Thyroid gland (tissue), 4 donors: Measurements from ENCODE around the gene SYT1. TPM values are rescaled to one million over a fixed set of nuclear protein-coding genes. Genes with fewer than 3 reads are reported as not detected.
A peak's percentile ranks its signal among the peaks of the same experiment; 100 is the strongest.

Experiments used
- DNase-seq, 2 donors: peaks; one replicate each; pipeline ENCODE4 v3.0.0-alpha.2; 2019
- H3K27ac ChIP-seq, 3 donors: fragments of 200-600 bp; sonication (generic); 1 replicate in 2 of 3; 2 replicates in 1 of 3; pipeline ENCODE4 v1.5.1; 2016 to 2019; ENCODE audit warnings: mild to moderate bottlenecking in 1 of 3, moderate library complexity in 1 of 3
- H3K27me3 ChIP-seq: fragments of 200-600 bp; sonication (generic); one replicate; pipeline ENCODE4 v1.5.1; 2019
- H3K36me3 ChIP-seq, 2 donors: fragments of 200-600 bp; sonication (generic); one replicate each; pipeline ENCODE4 v1.5.1; 2016 to 2019
- H3K4me1 ChIP-seq, 2 donors: fragments of 200-600 bp; sonication (generic); one replicate each; pipeline ENCODE4 v1.5.1; 2017 to 2019
- H3K4me3 ChIP-seq, 3 donors: fragments of 200-600 bp; sonication (generic); replicated peaks in 1 of 3; 1 replicate in 2 of 3; 2 replicates in 1 of 3; pipeline ENCODE4 v1.5.1; 2016; ENCODE audit warnings: mild to moderate bottlenecking in 1 of 3
- H3K9me3 ChIP-seq: fragments of 200-600 bp; sonication (generic); one replicate; pipeline ENCODE4 v1.5.1; 2017
- POLR2A ChIP-seq, 2 donors: fragments of 450-650 bp; IDR thresholded peaks; one replicate each; pipeline ENCODE4 v1.6.1; 2017; ENCODE audit warnings: antibody characterized with exemption in 2 of 2, mild to moderate bottlenecking in 2 of 2, moderate library complexity in 1 of 2
- WGBS, 2 donors: methylation state at CpG; one replicate each; pipeline ENCODE4 v1.1.5; 2017; 5-methylcytosine and 5-hydroxymethylcytosine counted together
- intact Hi-C: fragments of 100-400 bp; cut with DNase I; formaldehyde crosslinking; loops from one replicate; pipeline ENCODE4 v1.15.1; 2023
- total RNA-seq, 4 donors: library from RNA; depleted of rRNA; stranded (reverse); fragments of >200 nt; gene quantifications; one replicate each; pipeline ENCODE4 v1.2.3, GENCODE V29; 2016
- TF ChIP-seq, protein P1 (sequence below), 6 experiments: fragments of 200-600 bp in 3 of 6; fragments of 450-650 bp in 3 of 6; sonication (generic) in 3 of 6; IDR thresholded peaks; one replicate each; pipeline ENCODE4 v1.5.1; 2016 to 2019; ENCODE audit warnings: antibody characterized with exemption in 6 of 6, mild to moderate bottlenecking in 2 of 6, inconsistent platforms in 1 of 6, moderate library complexity in 1 of 6

SYT1 gene
- total RNA-seq, 4 donors from 2014 or later: 0.58 to 2.4 (median 1.2) TPM

DNA sequence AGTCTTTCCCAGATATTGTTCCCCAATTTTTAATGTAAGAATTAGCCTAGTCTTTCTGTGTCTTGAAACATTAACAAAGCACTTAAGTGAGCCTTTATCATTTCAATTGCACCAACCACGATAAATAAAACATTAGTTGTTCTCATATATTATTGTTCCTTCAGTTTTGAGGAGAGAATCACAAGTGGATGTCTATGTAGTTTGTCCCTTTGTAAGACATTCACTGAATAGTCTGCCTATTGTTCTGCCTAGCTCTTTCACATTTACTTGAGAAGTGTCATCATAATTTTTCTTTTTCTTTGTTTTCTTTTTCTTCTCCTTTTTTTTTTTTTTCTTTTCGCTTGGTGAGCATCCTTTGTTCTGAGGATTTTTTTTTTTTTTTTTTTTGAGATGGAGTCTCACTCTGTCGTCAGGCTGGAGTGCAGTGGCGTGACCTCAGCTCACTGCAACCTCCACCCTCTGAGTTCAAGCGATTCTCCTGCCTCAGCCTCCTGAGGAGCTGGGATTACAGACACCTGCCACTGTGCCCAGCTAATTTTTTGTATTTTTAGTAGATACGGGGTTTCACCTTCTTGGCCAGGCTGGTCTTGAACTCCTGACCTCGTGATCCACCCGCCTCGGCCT lies 129.7 kb downstream of the SYT1 start:
- Histone ChIP-seq H3K36me3 (no peaks in the 10 kb centered on the region), H3K27ac (no peak overlapping the region), H3K27me3 (no peaks in the 10 kb centered on the region), H3K4me1 (no peaks in the 10 kb centered on the region), H3K4me3 (no peak overlapping the region), H3K9me3 (no peaks in the 10 kb centered on the region)
- no peak for TF ChIP-seq POLR2A (IDR thresholded peaks at IDR 0.05)
- TF ChIP-seq, protein P1, sequence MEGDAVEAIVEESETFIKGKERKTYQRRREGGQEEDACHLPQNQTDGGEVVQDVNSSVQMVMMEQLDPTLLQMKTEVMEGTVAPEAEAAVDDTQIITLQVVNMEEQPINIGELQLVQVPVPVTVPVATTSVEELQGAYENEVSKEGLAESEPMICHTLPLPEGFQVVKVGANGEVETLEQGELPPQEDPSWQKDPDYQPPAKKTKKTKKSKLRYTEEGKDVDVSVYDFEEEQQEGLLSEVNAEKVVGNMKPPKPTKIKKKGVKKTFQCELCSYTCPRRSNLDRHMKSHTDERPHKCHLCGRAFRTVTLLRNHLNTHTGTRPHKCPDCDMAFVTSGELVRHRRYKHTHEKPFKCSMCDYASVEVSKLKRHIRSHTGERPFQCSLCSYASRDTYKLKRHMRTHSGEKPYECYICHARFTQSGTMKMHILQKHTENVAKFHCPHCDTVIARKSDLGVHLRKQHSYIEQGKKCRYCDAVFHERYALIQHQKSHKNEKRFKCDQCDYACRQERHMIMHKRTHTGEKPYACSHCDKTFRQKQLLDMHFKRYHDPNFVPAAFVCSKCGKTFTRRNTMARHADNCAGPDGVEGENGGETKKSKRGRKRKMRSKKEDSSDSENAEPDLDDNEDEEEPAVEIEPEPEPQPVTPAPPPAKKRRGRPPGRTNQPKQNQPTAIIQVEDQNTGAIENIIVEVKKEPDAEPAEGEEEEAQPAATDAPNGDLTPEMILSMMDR (IDR thresholded peaks at IDR 0.05): no peak
- DNase-seq: no peak
- whole genome bisulfite sequencing, 2 donors: 90 to 91% methylated on average over 9 of the region's 9 CpGs
- intact Hi-C loops: no loop called here

DNA sequence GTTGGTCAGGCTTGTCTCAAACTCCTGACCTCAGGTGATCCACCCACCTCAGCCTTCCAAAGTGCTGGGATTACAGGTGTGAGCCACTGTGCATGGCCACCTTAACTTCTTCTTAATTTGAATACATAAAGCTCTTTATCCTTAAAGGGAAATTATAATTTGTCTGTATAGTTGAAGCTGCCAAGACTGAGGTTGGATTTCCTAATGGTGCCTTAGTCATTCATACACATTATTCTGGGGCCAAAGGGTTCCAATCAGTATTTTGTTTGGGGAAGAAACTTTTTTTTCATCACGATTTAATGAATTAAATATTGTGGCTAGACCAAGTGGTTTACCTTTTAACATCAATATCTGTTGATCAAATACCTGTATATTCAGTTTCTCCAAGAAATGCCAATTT lies 135.9 kb downstream of the SYT1 start:
- Histone ChIP-seq H3K36me3 (no peaks in the 10 kb centered on the region), H3K9me3 (no peaks in the 10 kb centered on the region), H3K4me1 (no peaks in the 10 kb centered on the region), H3K27me3 (no peaks in the 10 kb centered on the region), H3K4me3 (no peak overlapping the region), H3K27ac (no peak overlapping the region)
- WGBS, 2 donors: 83 to 88% methylated on average over 1 of the region's 1 CpG
- intact Hi-C loops: no loop called here
- TF ChIP-seq, protein P1 (IDR thresholded peaks at IDR 0.05): no peak
- TF ChIP-seq POLR2A (IDR thresholded peaks at IDR 0.05): no peak
- no peak for DNase-seq

DNA sequence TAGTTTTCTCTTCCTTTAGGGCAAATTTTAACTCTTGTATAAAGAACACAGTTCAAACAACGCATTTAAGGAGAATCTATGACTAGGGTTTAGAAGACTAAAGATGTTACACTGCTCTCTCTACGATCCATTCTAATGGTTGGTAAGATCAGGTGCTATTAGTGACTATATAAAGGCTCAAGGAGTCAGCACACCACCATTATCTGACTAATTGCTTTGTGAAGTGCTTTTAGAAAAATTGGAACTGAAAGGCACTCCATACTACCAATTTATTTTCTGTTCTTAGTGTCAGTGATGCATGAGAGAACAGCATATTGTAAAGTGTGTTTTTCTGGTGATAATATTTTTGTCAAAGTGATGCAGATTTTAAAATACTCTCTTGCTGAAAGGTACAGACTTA lies 136.8 kb downstream of the SYT1 start:
- no peak for DNase-seq
- no peaks in the 10 kb centered on the region for H3K4me1 ChIP-seq
- no peaks in the 10 kb centered on the region for H3K36me3 ChIP-seq
- no peaks in the 10 kb centered on the region for H3K27me3 ChIP-seq
- no peak for TF ChIP-seq POLR2A (IDR thresholded peaks at IDR 0.05)
- TF ChIP-seq, protein P1 (IDR thresholded peaks at IDR 0.05): no peak
- 71 to 80% methylated on average over 2 of the region's 2 CpGs for WGBS, 2 donors
- H3K27ac ChIP-seq: no peak overlapping the region
- H3K9me3 ChIP-seq: no peaks in the 10 kb centered on the region
- intact Hi-C loops: no loop called here
- no peak overlapping the region for H3K4me3 ChIP-seq

DNA sequence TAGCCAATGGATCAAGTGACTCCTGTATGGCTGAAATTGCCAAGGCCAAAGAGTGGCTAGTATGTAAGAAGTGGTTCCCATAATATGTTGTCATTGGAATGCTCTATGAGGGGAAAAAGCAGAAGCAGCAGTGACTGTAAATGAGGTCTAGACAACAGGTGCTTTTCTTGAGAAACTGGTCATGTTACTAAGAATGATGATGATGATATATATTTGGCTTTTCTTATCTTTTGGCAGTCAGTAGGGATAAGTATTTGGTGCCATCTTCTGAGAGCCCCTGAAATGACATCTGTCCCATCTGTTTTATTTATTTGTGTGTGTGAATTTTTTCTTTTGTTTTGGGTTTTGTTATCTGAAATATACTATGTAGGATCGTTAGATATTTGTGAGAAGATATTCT lies 141.7 kb downstream of the SYT1 start:
- Histone ChIP-seq H3K4me3 (no peak overlapping the region), H3K9me3 (no peaks in the 10 kb centered on the region), H3K27ac (no peak overlapping the region), H3K36me3 (no peaks in the 10 kb centered on the region), H3K27me3 (no peaks in the 10 kb centered on the region), H3K4me1 (no peaks in the 10 kb centered on the region)
- TF ChIP-seq, protein P1 (IDR thresholded peaks at IDR 0.05): peak in 1 of 6 experiments; percentile 4
- no peak for TF ChIP-seq POLR2A (IDR thresholded peaks at IDR 0.05)
- 85 to 92% methylated on average over 1 of the region's 1 CpG for WGBS, 2 donors
- no peak for DNase-seq
- intact Hi-C loops: no loop called here

DNA sequence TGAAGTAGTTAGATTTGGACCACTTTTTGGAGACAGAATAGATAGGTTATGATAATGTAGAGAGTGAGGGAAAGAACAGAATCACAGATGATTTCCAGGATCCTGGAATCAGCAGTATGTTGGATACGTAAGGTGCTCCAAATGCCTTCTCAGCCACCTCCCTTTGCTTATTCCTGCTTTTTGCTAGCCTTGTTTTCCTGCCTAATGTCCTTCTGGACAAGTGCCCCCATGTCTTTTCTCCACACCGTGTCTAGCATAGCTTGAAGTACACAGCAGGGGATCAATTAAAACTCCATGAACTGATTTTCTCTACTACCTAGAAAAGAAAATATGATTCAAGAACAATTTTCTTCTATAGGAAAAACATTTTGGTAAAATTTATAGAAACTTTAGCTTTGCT lies 144.0 kb downstream of the SYT1 start:
- Histone ChIP-seq H3K4me3 (no peak overlapping the region), H3K27me3 (no peaks in the 10 kb centered on the region), H3K9me3 (no peaks in the 10 kb centered on the region), H3K4me1 (no peaks in the 10 kb centered on the region), H3K27ac (no peak overlapping the region), H3K36me3 (no peaks in the 10 kb centered on the region)
- intact Hi-C loops: no loop called here
- DNase-seq: no peak
- WGBS, 2 donors: 63 to 80% methylated on average over 2 of the region's 2 CpGs
- TF ChIP-seq, protein P1 (IDR thresholded peaks at IDR 0.05): no peak
- no peak for TF ChIP-seq POLR2A (IDR thresholded peaks at IDR 0.05)
